Stomach (tissue), 4 donors: ENCODE measurements around the gene ABCD3.
A peak's percentile ranks its signal among the peaks of the same experiment; 100 is the strongest.

Experiments used
- EP300 ChIP-seq: sonication (generic); formaldehyde crosslinking; IDR thresholded peaks from one replicate; pipeline ENCODE4 v1.6.1; 2017; ENCODE audit warnings: antibody characterized with exemption
- TF ChIP-seq, protein P1 (sequence below), 7 experiments: fragments of 450-650 bp in 4 of 7; fragments of 200-600 bp in 3 of 7; sonication (generic) in 3 of 7; IDR thresholded peaks; one replicate each; pipeline ENCODE4 v1.5.1; 2016 to 2019; ENCODE audit warnings: antibody characterized with exemption in 7 of 7, control low read depth in 2 of 7, mild to moderate bottlenecking in 1 of 7

DNA sequence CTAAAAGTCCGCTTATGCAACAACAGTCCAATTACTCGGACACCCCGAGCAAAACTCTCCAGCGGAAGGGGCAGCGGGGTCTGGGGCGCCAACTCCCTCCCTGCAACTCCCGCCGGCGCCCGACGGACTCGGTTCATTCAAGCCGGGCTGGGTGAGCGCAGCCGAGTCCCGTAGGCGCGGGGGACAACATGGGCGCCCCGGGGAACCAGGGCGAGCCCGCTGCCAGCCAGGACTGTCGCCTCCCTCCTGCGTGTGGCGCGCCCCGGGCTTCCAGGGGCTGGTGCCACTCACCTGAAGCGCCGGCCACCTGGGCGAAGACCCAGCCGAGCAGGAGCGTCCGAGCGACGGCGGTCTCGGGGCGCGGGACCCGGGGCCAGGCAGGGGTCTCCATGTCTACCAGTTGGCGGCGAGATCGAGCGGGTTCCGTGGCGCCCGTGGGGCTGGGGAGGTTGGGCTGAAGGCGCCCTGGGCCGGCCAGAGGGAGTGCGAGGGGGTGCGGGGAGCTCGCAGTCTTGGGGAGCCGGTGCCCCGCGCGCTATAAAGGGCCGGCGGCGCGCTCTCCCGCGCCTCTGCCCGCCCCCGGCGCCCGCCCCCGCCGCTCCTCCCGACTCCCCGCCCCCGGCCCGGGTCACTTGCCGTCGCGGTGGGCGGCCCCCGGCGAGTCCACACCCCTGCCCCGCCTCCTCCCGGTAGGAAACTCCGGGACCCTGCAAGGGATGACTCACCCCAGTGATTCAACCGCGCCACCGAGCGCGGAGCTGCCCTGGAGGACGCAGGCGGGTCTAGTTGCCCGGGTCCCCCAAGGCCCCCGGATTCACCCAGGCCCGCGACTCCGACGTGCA is 123.3 kb downstream of the ABCD3 start, which contains the start of gene F3:
- TF ChIP-seq EP300, result no peak
- TF ChIP-seq, protein P1, sequence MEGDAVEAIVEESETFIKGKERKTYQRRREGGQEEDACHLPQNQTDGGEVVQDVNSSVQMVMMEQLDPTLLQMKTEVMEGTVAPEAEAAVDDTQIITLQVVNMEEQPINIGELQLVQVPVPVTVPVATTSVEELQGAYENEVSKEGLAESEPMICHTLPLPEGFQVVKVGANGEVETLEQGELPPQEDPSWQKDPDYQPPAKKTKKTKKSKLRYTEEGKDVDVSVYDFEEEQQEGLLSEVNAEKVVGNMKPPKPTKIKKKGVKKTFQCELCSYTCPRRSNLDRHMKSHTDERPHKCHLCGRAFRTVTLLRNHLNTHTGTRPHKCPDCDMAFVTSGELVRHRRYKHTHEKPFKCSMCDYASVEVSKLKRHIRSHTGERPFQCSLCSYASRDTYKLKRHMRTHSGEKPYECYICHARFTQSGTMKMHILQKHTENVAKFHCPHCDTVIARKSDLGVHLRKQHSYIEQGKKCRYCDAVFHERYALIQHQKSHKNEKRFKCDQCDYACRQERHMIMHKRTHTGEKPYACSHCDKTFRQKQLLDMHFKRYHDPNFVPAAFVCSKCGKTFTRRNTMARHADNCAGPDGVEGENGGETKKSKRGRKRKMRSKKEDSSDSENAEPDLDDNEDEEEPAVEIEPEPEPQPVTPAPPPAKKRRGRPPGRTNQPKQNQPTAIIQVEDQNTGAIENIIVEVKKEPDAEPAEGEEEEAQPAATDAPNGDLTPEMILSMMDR (IDR thresholded peaks at IDR 0.05), result peak in 1 of 7 experiments; percentile 16
